Measurements from ENCODE around the gene IL1R1. TPM values are rescaled to one million over a fixed set of nuclear protein-coding genes. Genes with fewer than 3 reads are reported as not detected.

The IL1R1 gene
- total RNA-seq, 1 experiment from 2014 or later: 0.39 TPM

DNA sequence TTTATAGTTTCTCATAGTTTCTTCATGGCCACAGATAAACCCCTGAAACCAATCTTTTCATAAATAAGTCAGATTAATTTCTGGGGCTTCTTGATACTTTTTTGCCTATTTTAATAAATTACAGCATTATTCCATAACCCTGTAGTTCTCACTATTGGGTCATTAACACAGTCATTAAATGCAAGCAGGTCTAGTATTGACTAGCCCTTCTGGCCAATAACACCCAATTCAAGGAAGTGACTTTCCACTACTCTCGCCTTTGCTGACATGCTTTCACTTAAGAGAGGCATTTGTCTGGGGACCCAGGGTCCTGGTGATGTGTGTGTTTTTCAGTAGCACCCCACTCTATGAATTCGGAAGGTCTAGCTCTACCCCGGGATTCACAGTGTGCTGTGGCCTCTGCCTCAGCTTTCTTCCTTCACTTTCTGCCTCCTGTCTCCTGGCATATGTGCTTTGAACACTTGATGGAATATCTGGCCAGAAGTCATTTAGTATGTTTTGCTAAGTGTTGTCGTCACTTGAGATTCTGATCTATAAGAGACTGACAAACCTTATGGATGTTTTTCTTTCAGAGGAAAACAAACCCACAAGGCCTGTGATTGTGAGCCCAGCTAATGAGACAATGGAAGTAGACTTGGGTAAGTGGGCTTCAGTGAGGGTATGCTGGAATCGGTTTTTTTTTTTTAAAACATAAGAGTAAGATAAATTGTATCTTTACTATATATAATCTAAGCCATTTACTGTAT, 25.7 kb downstream of the IL1R1 start:
- Histone ChIP-seq H3K9me3 (ENCODE audit: control insufficient read depth, low read depth, low read length) (no peaks in the 10 kb centered on the region), H3K4me2 (ENCODE audit: insufficient read depth, insufficient read length, low read length) (no peak overlapping the region), H4K5ac (ENCODE audit: insufficient read length, low read depth, low read length) (no peak overlapping the region), H3K56ac (ENCODE audit: insufficient read length, low read depth, low read length) (no peak overlapping the region), H3T11ph (ENCODE audit: low read length) (no peak overlapping the region), H4K91ac (ENCODE audit: insufficient read length, low read depth, low read length) (no peak overlapping the region), H2AFZ (ENCODE audit: low read length) (no peak overlapping the region), H3K14ac (ENCODE audit: insufficient read depth, low read length) (no peak overlapping the region), H2BK120ac (ENCODE audit: low read depth, low read length, poor library complexity, severe bottlenecking) (no peak overlapping the region), H2BK20ac (ENCODE audit: low read depth, low read length, poor library complexity, severe bottlenecking) (no peak overlapping the region), H3K27ac (ENCODE audit: insufficient read length, low read depth, low read length) (no peak overlapping the region), H3K4ac (ENCODE audit: low read depth, low read length) (no peak overlapping the region), H2BK15ac (ENCODE audit: low read depth, low read length) (no peak overlapping the region), H3K9ac (ENCODE audit: extremely low read depth, insufficient read length, low read length) (no peak overlapping the region), H3K23me2 (ENCODE audit: insufficient read length, low read depth, low read length, poor library complexity, severe bottlenecking) (no peaks in the 10 kb centered on the region), H3K18ac (ENCODE audit: insufficient read length, low read depth, low read length) (no peak overlapping the region), H2BK5ac (ENCODE audit: insufficient read length, low read length) (no peak overlapping the region), H3K79me1 (ENCODE audit: insufficient read depth, low read depth, low read length, poor library complexity, severe bottlenecking) (no peaks in the 10 kb centered on the region), H4K8ac (replicated peaks; ENCODE audit: insufficient read length, low read depth, low read length) (no peak overlapping the region), H2BK12ac (ENCODE audit: insufficient read length, low read depth, low read length) (no peak overlapping the region), H3K4me1 (ENCODE audit: insufficient read depth, low read length) (no peaks in the 10 kb centered on the region), H2AK5ac (ENCODE audit: insufficient read length, low read length) (no peak overlapping the region), H4K20me1 (ENCODE audit: control insufficient read depth, insufficient read depth, insufficient read length) (no peaks in the 10 kb centered on the region), H3K79me2 (ENCODE audit: insufficient read depth, low read length) (no peaks in the 10 kb centered on the region), H3K27me3 (ENCODE audit: insufficient read depth, low read length) (no peaks in the 10 kb centered on the region), H3K23ac (ENCODE audit: insufficient read length, low read depth, low read length) (no peak overlapping the region)
- H3K9me3 Mint-ChIP-seq: no peaks in the 10 kb centered on the region
- H3K4me1 Mint-ChIP-seq: peaks cover 0 to 3% of the 10 kb centered on the region in 2 experiments; a peak in 2 of 4 replicates
- WGBS (ENCODE audit: extremely low coverage, insufficient read length, low lambda C conversion rate): no CpG with 5 or more reads among the region's 5 CpGs
- H3K27ac Mint-ChIP-seq: no peak overlapping the region
- no peak for DNase-seq
- H3K36me3 Mint-ChIP-seq (ENCODE audit: insufficient read depth in 1 of 3, low read depth in 3 of 3): no peaks in the 10 kb centered on the region
- no peak overlapping the region for H3K4me3 Mint-ChIP-seq
- H3K27me3 Mint-ChIP-seq (ENCODE audit: low read depth): no peaks in the 10 kb centered on the region; the same call in 1 of the 2 replicates
- TF ChIP-seq, protein P1, sequence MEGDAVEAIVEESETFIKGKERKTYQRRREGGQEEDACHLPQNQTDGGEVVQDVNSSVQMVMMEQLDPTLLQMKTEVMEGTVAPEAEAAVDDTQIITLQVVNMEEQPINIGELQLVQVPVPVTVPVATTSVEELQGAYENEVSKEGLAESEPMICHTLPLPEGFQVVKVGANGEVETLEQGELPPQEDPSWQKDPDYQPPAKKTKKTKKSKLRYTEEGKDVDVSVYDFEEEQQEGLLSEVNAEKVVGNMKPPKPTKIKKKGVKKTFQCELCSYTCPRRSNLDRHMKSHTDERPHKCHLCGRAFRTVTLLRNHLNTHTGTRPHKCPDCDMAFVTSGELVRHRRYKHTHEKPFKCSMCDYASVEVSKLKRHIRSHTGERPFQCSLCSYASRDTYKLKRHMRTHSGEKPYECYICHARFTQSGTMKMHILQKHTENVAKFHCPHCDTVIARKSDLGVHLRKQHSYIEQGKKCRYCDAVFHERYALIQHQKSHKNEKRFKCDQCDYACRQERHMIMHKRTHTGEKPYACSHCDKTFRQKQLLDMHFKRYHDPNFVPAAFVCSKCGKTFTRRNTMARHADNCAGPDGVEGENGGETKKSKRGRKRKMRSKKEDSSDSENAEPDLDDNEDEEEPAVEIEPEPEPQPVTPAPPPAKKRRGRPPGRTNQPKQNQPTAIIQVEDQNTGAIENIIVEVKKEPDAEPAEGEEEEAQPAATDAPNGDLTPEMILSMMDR (conservative IDR thresholded peaks at IDR 0.05): no peak
